Brain microvascular endothelial cell (primary cell): ENCODE measurements around the gene ZBTB20.

ENCODE experiments used
- DNase-seq: peaks from one replicate; pipeline ENCODE4 v3.0.0-alpha.2; 2020
- H3K27ac ChIP-seq: fragments of 250-450 bp; sonication (Bioruptor Pico); 2 replicates; pipeline ENCODE4 v1.5.1; 2020; ENCODE audit warnings: mild to moderate bottlenecking, moderate library complexity
- H3K27me3 ChIP-seq: fragments of 250-450 bp; sonication (Bioruptor Pico); replicated peaks from 2 replicates; pipeline ENCODE4 v1.5.1; 2020; ENCODE audit warnings: mild to moderate bottlenecking
- H3K36me3 ChIP-seq: fragments of 250-450 bp; sonication (Bioruptor Pico); replicated peaks from 2 replicates; pipeline ENCODE4 v1.5.1; 2020; ENCODE audit warnings: mild to moderate bottlenecking
- H3K4me3 ChIP-seq: 2 replicates; pipeline ENCODE4 v1.5.1; 2011; ENCODE audit warnings: low read depth, mild to moderate bottlenecking, control low read depth, low read length, moderate library complexity
- in situ Hi-C: cut with HindIII; loops from 2 replicates; pipeline ENCODE4 v1.10.0; 2017; ENCODE audit warnings: low sequenced_read_pairs, low pct_ligation_motif_present
- TF ChIP-seq, protein P1 (sequence below): IDR thresholded peaks from 2 replicates; pipeline ENCODE4 v1.5.1; 2011; ENCODE audit warnings: low read depth, mild to moderate bottlenecking, moderate library complexity, low read length, control low read depth, inconsistent platforms; ENCODE audit errors: missing control alignments

ZBTB20 gene

DNA sequence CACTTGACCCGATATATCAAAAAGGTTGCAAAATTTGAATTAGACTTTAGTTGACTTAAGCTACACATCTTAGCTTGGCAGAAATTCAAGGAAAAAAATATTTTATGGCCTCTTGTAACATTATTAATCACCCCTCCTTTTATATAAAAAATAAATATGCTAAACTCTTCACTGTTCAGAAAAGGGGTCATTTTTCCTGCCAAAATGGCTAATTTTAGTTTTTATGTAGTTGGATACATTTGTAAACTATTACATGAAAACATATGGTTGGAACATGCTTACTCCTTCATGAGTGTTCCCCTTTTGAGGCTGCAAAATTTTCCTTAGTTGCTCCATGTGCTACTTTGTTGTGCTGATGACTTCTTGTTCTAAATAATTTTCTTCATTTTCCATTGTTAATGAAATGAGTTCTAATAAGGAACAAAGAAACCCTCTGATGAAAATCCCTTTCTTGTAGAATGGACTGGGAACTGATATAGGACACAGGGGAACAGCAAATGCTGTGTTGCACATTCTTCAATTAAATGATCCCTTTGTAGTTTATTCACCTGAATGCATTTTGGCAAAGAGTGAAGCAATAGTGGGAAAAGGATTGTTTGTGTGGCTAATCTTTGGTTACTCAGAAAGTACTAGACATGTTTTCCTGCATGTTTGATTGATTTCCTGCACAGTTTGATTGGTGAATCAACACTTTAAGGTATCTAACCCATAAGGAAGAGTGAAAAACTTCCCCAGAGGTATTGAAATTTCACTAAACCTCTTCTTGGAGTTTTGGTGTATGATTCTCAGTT is 503.9 kb downstream of the ZBTB20 start:
- no peak overlapping the region for H3K27ac ChIP-seq
- in situ Hi-C loops: no loop called here
- no peak for DNase-seq
- H3K27me3 ChIP-seq: no peaks in the 10 kb centered on the region
- TF ChIP-seq, protein P1, sequence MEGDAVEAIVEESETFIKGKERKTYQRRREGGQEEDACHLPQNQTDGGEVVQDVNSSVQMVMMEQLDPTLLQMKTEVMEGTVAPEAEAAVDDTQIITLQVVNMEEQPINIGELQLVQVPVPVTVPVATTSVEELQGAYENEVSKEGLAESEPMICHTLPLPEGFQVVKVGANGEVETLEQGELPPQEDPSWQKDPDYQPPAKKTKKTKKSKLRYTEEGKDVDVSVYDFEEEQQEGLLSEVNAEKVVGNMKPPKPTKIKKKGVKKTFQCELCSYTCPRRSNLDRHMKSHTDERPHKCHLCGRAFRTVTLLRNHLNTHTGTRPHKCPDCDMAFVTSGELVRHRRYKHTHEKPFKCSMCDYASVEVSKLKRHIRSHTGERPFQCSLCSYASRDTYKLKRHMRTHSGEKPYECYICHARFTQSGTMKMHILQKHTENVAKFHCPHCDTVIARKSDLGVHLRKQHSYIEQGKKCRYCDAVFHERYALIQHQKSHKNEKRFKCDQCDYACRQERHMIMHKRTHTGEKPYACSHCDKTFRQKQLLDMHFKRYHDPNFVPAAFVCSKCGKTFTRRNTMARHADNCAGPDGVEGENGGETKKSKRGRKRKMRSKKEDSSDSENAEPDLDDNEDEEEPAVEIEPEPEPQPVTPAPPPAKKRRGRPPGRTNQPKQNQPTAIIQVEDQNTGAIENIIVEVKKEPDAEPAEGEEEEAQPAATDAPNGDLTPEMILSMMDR: no peak
- H3K4me3 ChIP-seq: no peak overlapping the region
- no peaks in the 10 kb centered on the region for H3K36me3 ChIP-seq

DNA sequence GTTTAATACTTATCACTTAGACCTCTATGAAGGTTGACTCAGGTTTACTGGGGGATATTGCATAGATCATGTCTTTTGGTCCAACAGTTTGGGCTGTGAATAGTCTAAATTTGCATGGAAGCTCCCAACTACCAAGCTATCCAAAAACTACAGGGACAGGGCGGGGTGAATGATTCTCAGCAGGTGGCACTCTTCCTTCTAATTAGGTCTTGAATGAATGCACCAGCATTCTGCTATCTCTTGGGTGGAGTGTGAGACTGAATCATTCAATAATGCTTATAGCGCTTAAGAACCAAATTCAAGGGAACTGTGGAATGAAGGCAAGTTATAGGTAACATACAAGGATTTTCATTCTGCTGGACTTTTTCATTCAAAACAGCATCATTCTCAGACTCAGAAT is 507.0 kb downstream of the ZBTB20 start:
- DNase-seq: no peak
- Histone ChIP-seq H3K27ac (no peak overlapping the region), H3K27me3 (no peaks in the 10 kb centered on the region), H3K4me3 (no peak overlapping the region), H3K36me3 (no peaks in the 10 kb centered on the region)
- TF ChIP-seq, protein P1: no peak
- in situ Hi-C loops: no loop called here

DNA sequence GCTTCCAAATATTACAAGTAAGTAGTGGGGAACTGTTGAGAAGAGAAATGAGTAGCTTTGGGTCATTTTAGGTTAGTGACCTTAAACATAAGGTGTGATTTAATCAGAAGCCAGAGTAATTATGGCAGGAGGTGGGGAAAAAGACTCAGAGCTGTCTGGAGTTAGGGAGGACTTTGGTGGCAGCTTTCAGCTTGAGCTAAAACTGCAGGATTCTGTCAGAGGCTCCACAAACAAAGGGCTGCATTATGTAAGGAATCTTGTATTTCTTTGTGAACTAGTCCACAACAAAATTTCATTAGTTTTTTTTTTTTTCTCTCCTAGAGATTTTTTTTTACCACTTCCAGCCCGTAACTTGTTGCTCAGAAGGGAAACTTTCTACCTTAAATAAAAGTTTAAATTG is 507.9 kb downstream of the ZBTB20 start:
- DNase-seq: no peak
- no peaks in the 10 kb centered on the region for H3K36me3 ChIP-seq
- TF ChIP-seq, protein P1: no peak
- in situ Hi-C loops: no loop called here
- no peaks in the 10 kb centered on the region for H3K27me3 ChIP-seq
- H3K27ac ChIP-seq: no peak overlapping the region
- no peak overlapping the region for H3K4me3 ChIP-seq

DNA sequence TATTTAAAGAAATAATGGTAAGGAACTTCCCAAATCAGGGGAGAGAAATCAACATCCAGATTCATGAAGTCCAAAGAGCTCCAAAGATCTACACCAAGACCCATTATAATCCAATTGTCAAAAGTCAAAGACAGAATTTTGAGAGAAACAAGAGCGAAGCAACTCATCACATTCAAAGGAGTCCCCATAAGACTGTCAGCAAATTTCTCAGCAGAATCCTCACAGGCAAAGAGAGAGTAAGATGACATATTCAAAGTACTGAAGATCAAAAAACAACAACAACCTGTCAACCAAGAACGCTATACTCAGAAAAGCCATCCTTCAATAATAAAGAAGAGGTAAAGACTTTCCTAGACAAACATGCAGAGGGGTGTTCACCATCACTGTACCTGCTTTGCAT is 511.2 kb downstream of the ZBTB20 start:
- DNase-seq: no peak
- in situ Hi-C loops: no loop called here
- no peak overlapping the region for H3K4me3 ChIP-seq
- no peaks in the 10 kb centered on the region for H3K36me3 ChIP-seq
- H3K27ac ChIP-seq: no peak overlapping the region
- TF ChIP-seq, protein P1: no peak
- H3K27me3 ChIP-seq: no peaks in the 10 kb centered on the region

DNA sequence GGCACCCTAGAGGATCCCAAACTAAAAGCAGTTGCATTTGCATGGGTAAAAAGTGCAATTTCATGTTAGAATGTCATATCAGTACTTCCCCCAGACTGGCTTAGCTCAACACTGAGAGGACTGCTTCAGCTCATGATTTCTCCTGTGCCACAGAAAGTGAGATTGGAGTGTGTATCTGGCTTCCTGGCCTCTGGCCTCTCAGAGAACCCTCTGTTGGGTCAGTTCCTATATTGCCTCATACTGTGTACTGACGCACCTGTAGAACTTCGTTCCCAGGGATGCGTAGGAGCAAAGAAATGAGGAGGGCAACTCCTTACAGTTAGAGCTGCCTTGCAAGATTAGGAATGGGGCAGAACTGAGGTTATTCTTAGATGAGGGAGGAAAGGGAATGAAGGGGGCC is 512.5 kb downstream of the ZBTB20 start:
- Histone ChIP-seq H3K36me3 (no peaks in the 10 kb centered on the region), H3K4me3 (no peak overlapping the region), H3K27ac (no peak overlapping the region), H3K27me3 (no peaks in the 10 kb centered on the region)
- TF ChIP-seq, protein P1: no peak
- in situ Hi-C loops: no loop called here
- DNase-seq: no peak
